Myocyte (in vitro differentiated cells): ENCODE results near the gene MAFF. TPM values are rescaled to one million over a fixed set of nuclear protein-coding genes. Genes with fewer than 3 reads are reported as not detected.
"Not testable (repeated sequence)": the region's sequence is repeated elsewhere in the genome, so short reads cannot be mapped to it uniquely, and the experiment has no call there.

Source experiments
- DNase-seq: peaks from one replicate; pipeline ENCODE4 v3.0.0-alpha.2; 2012; ENCODE audit warnings: low read depth
- polyA plus RNA-seq: library from polyadenylated mRNA; unstranded; fragments of >200 nt; gene quantifications from one replicate; pipeline ENCODE4 v1.2.1, GENCODE V29; 2012; ENCODE audit warnings: missing spikeins
- total RNA-seq: library from RNA; depleted of rRNA; stranded (reverse); fragments of >200 nt; gene quantifications from 2 replicates; pipeline ENCODE4 v1.2.3, GENCODE V29; 2014

MAFF gene
- total RNA-seq = 4.1 and 8.7 TPM in 2 replicates
- 7.4 TPM for polyA plus RNA-seq

DNA sequence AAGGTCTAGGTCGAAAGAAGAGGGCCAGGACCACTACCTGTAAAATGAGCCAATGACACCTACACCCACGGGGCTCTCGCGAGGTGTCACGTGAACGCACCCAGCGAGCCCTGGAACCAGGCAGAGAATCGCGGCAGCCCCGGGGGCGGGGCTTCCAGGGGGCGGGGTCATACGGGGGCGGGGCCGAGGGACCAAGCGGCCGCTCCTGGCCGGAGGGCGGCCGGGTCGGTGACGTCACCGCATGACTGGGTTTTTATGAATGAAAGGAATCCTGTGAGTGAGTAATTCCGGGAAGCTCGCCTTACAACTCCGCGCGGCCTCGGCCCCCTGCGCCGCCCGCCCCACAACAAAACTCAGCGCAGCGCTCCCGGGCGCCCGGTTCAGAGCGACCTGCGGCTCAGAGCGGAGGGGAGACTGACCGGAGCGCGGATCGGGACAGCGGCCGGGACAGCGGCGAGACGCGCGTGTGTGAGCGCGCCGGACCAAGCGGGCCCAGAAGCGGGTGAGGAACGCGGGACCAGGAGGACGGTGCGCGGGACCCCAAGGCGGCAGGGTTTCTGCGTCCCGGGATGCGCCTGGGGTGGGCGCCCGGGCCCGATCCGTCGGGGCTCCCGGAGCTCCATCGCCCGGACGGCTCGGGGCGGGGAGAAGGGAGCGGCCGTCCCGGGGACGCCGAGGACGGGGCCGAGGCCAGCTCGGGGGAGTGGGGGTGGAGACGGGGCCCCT lies at the start of gene MAFF:
Gene MAFF (plus strand): TSS at position 284 of the 726 bp plus-strand sequence. CDS start 11,860 bp downstream, outside the sequence.
- DNase-seq = peak; percentile 96

- DNase-seq = peak; percentile 50
Measured at GRCh38 chr22:38153821-38154562, 47.8 kb upstream of the MAFF start.

- DNase-seq = not testable (repeated sequence)
Measured at GRCh38 chr22:38154563-38154915, 47.3 kb upstream of the MAFF start.

DNA sequence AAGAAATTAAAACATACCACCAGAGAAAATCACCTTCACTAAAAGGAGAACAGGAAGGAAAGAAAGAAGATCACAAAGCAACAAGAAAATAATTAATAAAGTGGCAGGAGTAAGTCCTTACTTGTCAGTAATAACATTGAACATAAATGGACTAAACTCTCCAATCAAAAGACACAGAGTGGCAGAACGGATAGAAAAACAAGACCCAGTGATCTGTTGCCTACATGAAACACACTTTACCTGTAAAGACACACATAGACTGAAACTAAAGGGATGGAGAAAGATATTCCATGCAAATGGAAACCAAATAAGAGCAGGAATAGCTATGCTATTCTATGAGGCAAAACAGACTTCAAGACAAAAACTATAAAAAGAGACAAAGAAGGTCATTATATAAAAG lies 46.1 kb upstream of the MAFF start:
- DNase-seq = no peak

DNA sequence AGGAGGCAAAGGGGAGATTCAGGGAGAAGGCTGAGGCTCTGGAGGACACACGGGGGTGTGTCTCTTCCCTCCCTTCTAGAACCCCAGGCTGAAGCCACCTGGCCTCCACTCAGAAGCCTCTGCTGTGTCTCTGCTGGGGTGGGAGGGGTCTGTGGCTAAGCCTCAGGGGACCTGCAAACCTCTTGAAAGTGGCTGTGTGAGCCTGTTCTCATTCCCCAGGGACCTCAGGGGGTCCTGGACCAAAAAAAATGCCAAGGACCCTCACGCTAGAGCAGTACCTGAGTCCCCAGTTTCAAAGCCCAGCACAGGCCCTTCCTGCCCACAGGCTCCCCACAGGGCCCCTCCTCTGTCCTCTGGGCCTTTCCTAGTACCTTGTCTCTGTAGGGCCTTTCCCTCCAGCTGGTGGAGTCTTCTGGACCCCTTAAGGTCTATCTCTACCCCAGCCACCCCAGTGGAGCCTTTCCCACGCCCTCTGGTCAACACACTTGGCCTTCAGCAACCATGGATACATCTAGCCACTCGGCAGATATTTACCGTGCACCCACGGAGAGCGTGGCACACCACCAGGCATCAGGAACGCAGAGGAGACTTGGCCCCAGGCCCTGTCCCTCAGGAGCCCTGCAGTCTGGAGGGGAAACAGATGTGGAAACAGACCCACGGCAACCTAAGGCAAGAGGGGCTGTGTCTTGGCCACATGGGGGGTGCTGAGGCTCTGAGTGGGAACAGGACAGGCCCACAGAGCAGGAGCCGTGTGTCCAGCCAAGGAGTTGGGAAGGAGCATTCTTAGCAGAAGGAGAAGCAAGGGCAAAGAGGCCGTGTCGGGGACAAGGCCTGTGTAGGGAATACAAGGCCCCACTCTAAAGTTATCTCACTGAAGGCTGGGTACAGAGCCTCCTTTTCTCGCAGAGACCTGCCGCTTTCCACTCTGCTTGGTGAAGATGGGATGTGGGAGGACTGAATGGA lies 38.6 kb upstream of the MAFF start:
- no peak for DNase-seq

- no peak for DNase-seq
Measured at GRCh38 chr22:38163844-38164550, 37.8 kb upstream of the MAFF start.

GRCh38 chr22:38164551-38164918 lies 37.3 kb upstream of the MAFF start:
- no peak for DNase-seq

DNA sequence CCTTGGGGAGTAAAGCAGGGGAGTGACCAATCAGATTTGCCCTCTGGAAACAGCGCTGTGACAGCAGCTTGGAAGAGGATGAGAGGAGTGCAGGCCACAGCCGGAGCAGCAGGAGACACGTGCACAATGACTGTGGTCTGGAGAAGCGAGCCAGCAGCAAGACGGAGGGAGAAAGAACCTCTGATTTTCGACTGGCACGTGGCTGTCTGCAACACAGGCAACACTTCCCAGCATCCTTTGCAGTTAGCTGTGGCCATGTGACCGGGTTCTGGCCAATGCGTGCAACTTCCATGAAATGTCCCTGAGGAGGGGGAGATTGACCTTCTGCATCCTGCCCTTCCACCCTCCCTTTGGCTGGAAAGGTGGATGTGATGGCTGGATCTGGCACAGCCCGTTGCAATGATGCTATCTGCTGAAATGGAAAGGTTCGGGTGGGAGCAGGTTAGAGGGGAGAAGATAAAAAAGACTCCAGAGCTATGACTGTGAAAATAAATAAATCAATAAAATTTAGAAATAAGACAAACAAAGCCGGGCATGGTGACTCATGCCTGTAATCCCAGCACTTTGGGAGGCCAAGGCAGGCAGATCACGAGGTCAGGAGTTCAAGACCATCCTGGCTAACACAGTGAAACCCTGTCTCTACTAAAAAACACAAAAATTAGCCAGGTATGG lies 35.7 kb upstream of the MAFF start:
- no peak for DNase-seq

- DNase-seq = no peak
Measured at GRCh38 chr22:38167988-38168407, 33.8 kb upstream of the MAFF start.

GRCh38 chr22:38169116-38169515 lies 32.7 kb upstream of the MAFF start:
- DNase-seq = no peak

GRCh38 chr22:38170469-38170868 lies 31.3 kb upstream of the MAFF start:
- no peak for DNase-seq

DNA sequence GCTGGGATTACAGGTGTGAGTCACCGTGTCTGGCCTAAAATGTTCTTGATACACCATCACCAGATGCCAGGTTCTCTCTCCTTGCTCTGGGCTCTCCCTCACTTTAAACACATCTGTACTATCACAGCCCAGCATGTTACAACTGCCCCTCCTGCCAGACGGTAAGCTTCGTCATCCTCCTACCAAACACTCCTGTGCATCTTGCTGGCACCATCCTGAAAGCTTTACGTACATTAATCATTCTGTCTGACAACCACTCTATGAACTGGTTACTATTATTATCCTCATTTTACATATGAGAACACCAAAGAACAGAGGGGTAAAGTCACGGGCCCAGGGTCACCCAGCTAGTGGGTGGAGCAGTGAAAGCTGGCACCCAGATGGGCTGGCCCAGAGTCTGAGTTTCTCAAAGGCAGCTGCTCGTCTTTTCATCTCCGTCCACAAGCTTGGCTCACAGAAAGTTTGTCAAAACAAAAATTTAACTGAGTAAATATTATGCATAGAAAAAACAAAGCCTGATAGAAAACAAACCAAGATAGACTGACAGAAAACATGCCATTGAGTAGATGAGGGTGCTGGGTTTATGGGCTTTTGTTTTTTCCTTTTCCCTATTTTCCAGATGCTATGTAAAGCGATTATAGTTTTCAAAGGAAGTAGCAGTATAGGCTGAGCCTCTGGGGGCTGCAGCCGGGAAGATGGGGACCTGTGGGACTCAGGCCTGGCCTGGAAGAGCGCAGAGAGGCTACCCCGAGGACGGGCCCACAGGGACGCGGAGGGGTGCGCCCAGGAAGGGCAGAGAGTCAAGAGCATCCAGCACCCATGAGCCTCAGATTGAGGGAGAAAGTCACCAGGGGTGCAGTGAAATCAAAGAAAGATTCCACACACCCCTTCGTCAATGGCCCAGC lies 29.6 kb upstream of the MAFF start:
- no peak for DNase-seq

DNA sequence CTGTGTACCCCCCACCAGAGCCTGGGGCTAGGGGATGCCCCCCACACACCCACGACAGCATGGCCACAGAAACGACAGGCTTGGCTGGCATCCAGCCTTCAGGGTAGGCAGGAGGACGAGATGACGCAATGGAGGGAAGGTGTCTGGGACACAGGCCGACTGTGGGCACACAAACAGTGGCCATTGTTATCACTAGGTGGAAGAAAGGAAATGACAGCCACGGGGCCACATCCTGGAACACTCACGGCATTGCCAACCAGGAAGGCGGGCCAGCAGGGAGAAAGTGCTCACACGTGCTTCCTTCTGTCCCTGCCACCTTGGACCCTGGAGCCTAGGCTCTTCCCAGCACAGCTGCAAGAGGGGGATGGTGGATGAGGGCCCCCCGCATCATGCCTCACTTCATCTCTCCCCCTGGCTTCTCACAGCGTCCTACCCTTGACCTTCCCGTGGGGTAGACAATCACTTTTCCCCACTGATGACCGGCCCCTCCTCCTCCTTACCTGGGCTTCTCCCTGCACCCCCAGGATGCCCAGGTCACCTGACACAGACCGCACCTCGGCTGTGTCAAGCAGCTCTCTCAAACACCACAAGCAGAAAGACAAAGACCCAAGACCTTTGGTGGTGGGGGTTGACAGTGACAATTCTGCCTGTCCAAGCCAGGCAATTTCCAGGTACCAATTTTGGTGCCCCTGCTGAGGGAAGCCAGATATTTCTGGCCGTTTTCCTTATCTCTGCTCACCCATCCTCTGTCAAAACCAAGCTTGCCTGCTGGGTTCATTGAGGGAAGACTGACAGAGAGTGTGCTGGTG lies 28.8 kb upstream of the MAFF start:
- DNase-seq = no peak

DNA sequence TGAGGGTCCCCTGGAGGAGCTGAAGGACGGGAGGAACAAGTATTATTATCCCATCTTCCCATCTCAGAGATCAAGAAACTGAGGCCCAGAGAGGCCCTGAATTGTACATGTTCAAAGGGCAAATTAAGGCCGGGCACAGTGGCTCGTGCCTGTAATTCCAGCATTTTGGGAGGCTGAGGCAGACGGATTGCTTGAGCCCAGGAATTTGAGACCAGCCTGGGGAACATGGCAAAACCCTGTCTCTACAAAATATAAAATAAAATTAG lies 28.2 kb upstream of the MAFF start:
- no peak for DNase-seq

DNA sequence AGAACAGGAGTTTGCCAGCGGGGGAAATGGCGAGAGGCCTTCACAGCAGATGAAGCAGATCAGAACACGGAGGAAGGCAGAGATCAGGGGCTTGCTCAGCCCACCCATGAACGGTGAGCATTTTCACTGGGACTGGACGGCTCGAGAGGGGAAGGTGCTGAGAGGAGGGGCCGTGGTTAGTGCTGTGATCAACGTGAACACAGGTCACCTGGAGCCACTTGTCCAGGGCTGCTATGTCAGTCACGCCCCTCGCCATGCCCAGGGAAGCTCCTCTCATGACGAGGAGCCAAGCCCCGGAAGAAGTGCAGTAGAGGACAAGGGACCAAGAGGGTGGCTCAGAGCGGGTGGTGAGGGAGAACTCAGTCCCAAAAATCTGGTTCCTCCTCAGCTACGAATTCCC lies 27.2 kb upstream of the MAFF start:
- no peak for DNase-seq

DNA sequence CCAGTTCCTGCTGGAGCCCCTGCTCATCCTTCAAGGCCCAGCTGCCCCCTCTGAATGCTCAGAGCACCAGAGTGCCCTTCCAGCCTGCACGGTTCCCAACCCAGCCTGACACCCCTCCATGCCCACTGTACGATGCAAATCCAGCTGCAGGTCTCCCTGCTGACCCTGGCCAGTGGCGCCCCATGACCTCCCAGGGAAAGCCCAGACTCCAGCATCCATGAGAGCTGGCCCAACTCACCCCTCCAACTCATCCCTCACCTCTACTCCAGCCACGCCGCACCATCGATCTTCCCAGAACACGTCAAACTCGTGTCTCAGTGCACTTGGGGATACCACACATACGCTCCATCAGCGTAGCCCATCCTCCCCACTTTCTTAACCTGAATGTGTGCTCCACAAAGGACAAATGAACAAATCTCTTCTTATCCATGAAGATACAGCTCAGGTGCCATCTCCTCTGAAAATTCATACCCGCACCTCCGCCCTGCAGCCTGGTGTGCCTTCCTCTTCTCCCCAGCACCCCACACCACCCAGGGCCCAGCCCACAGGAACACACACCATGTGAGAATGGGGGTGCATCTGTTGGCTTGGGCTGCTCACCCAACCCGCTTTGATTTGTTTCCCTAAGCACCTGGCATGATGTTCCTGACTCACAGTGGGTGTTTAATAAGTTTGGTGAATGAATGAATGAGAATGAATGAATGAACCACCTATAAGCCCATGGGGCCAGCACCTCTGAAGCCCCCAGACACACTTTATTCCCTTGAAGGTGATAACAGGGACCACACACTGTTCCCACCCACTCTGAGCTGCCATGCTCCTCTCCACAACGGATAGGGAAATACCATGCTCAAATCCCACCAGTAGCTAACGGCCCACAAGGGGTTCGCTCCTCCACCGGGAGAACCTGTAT lies 26.3 kb upstream of the MAFF start:
- DNase-seq = no peak

- DNase-seq = peak; percentile 99
Measured at GRCh38 chr22:38176170-38176741, 25.5 kb upstream of the MAFF start.
